ENCODE data around the gene PATL2. TPM values are rescaled to one million over a fixed set of nuclear protein-coding genes. Genes with fewer than 3 reads are reported as not detected.

The PATL2 gene
- total RNA-seq, 2 experiments from 2014 or later = 16.1 to 17.8 TPM

DNA sequence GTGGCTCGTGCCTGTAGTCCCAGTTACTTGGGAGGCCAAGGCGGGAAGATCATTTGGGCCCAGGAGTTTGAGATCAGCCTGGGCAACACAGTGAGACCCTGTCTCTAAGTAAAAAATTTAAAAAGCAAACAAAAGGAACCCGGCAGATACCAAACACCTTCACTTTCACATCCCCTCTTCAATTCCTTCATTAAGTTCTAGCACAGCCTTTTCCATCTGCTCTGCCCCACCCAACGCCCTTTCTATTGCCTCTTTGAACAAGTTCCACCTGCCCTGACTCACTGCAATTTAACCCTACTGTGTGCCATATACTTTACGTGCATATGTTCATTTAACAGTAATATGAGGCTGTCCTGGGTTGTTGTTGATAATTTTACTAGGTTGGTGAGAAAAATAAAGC is 35.2 kb downstream of the PATL2 start:
- ChIA-PET POLR2A (interaction anchor here (1.2 to 39.8 kb wide), 4 partner anchors 10 to 46 kb away, joined by 3 to 1862 read pairs (median 62); partner anchors contain the start of genes B2M, PATL2, SPG11 and TRIM69), CTCF (interaction anchor here (1.4 to 4.2 kb wide), 3 partner anchors 10 to 12 kb away, joined by 6 to 37 read pairs (median 19); partner anchors contain the start of gene SPG11)
- H3K4me3 Mint-ChIP-seq = peak overlapping the region; percentile 64

GRCh38 chr15:44673639-44674038 is 37.5 kb downstream of the PATL2 start:
- DNase-seq = no peak
- CTCF ChIA-PET = interaction anchor here (1.0 to 4.2 kb wide), 3 partner anchors 10 to 37 kb away, joined by 3 to 19 read pairs (median 5); partner anchors contain the start of gene SPG11
- Mint-ChIP-seq H3K36me3 (ENCODE audit: low read depth) (peaks cover 4% of the 10 kb centered on the region), H3K27me3 (no peaks in the 10 kb centered on the region), H3K4me3 (no peak overlapping the region), H3K9me3 (no peaks in the 10 kb centered on the region), H3K4me1 (ENCODE audit: low read depth) (peaks cover 88% of the 10 kb centered on the region), H3K27ac (no peak overlapping the region)
- POLR2A ChIA-PET = interaction anchor here (0.9 to 39.8 kb wide), 4 partner anchors 9 to 48 kb away, joined by 3 to 1862 read pairs (median 28); partner anchors contain the start of genes B2M, PATL2, SPG11 and TRIM69
- intact Hi-C loops (cut with micrococcal nuclease) = no loop called here
- no peak for TF ChIP-seq CTCF (IDR thresholded peaks at IDR 0.05)
- ATAC-seq = no peak

More for the DNA sequence above, 35.2 kb downstream of the PATL2 start:
- intact Hi-C loops (cut with micrococcal nuclease) = loop anchor here (5.0 kb wide), 1 partner anchor 36 kb away; the partner anchor contains the start of genes B2M and PATL2
- Mint-ChIP-seq H3K9me3 (no peaks in the 10 kb centered on the region), H3K27ac (peak overlapping the region; percentile 90), H3K36me3 (ENCODE audit: low read depth) (peaks cover 6% of the 10 kb centered on the region), H3K4me1 (ENCODE audit: low read depth) (peaks cover 83% of the 10 kb centered on the region), H3K27me3 (no peaks in the 10 kb centered on the region)
- no peak for TF ChIP-seq CTCF (IDR thresholded peaks at IDR 0.05)
- DNase-seq (no peak), ATAC-seq (no peak)

DNA sequence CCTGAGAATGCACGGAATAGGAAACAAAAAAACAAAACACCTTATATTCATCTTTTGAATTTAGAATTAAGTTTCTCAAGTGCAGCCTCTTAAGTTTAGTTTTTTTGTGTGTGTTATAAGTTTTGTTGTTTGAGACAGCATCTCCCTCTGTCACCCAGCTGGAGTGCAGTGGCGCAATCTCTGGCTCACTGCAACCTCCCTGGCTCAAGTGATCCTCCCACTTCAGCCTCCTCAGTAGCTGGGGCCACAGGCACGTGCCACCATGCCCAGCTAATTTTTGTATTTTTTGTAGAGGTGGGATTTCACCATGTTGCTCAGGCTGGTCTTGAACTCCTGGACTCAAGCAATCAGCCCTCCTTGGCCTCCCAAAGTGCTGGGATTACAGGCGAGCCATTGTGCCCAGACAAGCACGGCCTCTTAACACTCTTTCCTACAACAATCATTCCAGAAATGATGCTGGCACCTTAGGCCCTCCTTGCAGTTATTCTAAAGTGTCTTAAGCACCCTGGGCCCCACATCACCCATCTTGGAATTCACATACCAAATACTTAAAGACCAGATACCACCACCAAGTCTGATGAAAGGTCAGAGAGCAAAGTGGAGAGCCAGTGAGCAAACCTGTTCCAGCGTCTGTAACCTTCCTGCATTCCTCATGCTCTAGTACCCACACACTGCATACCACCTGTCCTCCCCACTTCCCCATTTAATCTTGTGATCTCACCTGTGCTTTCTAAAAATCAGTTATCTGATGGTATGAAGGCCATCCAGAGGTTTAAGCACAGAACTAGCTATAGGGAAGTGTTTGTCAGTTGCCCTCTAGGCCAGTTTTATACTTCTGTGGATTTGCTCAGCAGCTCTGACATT is 40.8 kb downstream of the PATL2 start:
- intact Hi-C loops (cut with micrococcal nuclease) = no loop called here
- H3K27ac Mint-ChIP-seq = peak overlapping the region; percentile 72
- H3K4me3 Mint-ChIP-seq = no peak overlapping the region
- CTCF ChIA-PET = interaction anchor here (0.9 to 9.3 kb wide), 4 partner anchors 11 to 68 kb away, joined by 3 to 197 read pairs (median 3); partner anchors contain the start of genes B2M and PATL2
- no peak for TF ChIP-seq CTCF (IDR thresholded peaks at IDR 0.05)
- H3K4me1 Mint-ChIP-seq (ENCODE audit: low read depth) = peaks cover 87% of the 10 kb centered on the region
- no peaks in the 10 kb centered on the region for H3K27me3 Mint-ChIP-seq
- H3K9me3 Mint-ChIP-seq = no peaks in the 10 kb centered on the region
- no peak for DNase-seq
- POLR2A ChIA-PET = interaction anchor here (0.8 to 39.8 kb wide), 4 partner anchors 11 to 119 kb away, joined by 3 to 1862 read pairs (median 4); partner anchors contain the start of genes B2M, PATL2 and TRIM69
- no peak for ATAC-seq
- peaks cover 4% of the 10 kb centered on the region for H3K36me3 Mint-ChIP-seq (ENCODE audit: low read depth)

- TF ChIP-seq CTCF (IDR thresholded peaks at IDR 0.05) = no peak
- no peak for DNase-seq
- no peak for ATAC-seq
- Mint-ChIP-seq H3K36me3 (ENCODE audit: low read depth) (peaks cover 5% of the 10 kb centered on the region), H3K4me1 (ENCODE audit: low read depth) (peaks cover 87% of the 10 kb centered on the region), H3K4me3 (no peak overlapping the region), H3K27me3 (no peaks in the 10 kb centered on the region), H3K9me3 (no peaks in the 10 kb centered on the region), H3K27ac (peak overlapping the region; percentile 66)
- CTCF ChIA-PET = interaction anchor here (0.9 to 9.3 kb wide), 3 partner anchors 32 to 70 kb away, joined by 3 to 197 read pairs (median 3); partner anchors contain the start of genes B2M and PATL2
- intact Hi-C loops (cut with micrococcal nuclease) = no loop called here
- POLR2A ChIA-PET = interaction anchor here (1.2 to 39.8 kb wide), 3 partner anchors 9 to 118 kb away, joined by 3 to 1862 read pairs (median 75); partner anchors contain the start of genes B2M, PATL2 and TRIM69
Observed at GRCh38 chr15:44668921-44669320, 42.2 kb downstream of the PATL2 start.

All from activated CD8-positive, alpha-beta T cell treated with anti-CD3 and anti-CD28 coated beads for 36 hours (primary cell).